ENCODE results near the gene DIO3.

The DIO3 gene

DNA sequence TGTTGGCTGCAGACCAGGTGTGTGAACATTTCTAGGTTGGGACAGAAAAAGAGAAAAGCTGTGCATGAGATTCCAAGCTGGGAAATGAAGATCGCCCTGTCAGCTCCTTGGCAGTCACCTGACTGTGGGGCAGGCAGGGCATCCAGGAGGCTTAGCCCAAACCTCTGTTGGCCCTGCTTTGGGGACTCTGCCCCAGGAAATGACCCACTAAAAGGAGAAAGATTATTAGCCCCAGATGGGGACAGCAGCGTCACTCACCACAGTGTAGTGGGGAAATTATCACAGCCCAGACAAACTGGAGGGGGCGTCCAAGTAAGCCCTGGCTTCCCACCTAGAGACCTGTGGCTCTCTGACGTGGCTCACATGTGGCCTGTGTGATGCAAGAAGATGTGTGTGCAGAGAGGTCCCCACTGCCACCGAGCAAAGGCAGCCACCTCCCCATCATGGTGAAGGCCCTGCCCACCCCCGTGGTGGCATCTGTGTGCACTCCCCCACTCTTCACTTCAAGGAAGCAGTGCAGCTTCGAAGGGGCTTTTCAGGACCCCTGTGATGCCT lies 39.1 kb downstream of the DIO3 start:
- no peak overlapping the region for H3K27ac Mint-ChIP-seq
- no peak for DNase-seq
- peaks cover 5% of the 10 kb centered on the region for H3K27me3 Mint-ChIP-seq
- H3K4me1 Mint-ChIP-seq, result peaks cover 32% of the 10 kb centered on the region
- no peak for ATAC-seq
- peaks cover 13% of the 10 kb centered on the region for H3K9me3 Mint-ChIP-seq
- peaks cover 6% of the 10 kb centered on the region for H3K36me3 Mint-ChIP-seq (ENCODE audit: low read depth)
- no peak overlapping the region for H3K4me3 Mint-ChIP-seq

DNA sequence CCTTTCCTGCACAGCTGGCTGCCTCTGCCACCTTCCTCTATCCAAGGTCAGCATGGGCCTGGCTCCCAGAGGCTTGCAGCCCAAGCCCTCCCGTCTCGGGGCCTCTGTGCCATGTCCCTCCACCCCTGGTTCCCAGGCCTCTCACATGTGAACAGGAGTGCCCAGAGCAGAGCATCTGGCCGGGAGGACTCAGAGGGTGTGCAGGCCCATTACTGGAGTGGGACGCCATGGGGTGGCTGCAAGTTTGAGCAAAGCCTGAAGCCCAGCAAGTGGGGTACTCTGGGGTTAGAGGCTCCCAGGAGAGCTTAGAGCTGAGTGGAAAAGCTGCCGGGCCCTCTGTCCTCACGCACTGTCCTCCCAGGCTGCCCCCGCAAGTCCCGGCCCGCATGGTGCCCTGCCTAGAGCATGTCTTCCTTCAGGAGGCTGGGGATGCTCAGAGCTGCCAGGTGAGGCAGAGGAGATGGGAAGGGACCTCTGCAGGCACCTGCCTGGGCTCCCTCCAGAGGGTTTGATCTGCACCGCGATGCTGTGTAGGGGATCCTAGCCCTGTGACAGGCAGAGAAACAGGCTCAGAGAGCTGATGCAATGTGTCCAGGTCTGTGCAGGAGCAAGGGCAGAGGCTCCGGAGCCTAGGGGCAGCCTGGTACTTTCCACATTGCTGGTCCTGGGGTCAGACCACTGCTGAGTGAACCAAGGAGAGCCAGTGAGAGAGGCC lies 39.8 kb downstream of the DIO3 start:
- no peak overlapping the region for H3K4me3 Mint-ChIP-seq
- H3K36me3 Mint-ChIP-seq (ENCODE audit: low read depth), result peaks cover 4% of the 10 kb centered on the region
- no peak for DNase-seq
- peaks cover 11% of the 10 kb centered on the region for H3K9me3 Mint-ChIP-seq
- H3K27me3 Mint-ChIP-seq, result peaks cover 10% of the 10 kb centered on the region
- peaks cover 26% of the 10 kb centered on the region for H3K4me1 Mint-ChIP-seq
- H3K27ac Mint-ChIP-seq, result no peak overlapping the region
- no peak for ATAC-seq

DNA sequence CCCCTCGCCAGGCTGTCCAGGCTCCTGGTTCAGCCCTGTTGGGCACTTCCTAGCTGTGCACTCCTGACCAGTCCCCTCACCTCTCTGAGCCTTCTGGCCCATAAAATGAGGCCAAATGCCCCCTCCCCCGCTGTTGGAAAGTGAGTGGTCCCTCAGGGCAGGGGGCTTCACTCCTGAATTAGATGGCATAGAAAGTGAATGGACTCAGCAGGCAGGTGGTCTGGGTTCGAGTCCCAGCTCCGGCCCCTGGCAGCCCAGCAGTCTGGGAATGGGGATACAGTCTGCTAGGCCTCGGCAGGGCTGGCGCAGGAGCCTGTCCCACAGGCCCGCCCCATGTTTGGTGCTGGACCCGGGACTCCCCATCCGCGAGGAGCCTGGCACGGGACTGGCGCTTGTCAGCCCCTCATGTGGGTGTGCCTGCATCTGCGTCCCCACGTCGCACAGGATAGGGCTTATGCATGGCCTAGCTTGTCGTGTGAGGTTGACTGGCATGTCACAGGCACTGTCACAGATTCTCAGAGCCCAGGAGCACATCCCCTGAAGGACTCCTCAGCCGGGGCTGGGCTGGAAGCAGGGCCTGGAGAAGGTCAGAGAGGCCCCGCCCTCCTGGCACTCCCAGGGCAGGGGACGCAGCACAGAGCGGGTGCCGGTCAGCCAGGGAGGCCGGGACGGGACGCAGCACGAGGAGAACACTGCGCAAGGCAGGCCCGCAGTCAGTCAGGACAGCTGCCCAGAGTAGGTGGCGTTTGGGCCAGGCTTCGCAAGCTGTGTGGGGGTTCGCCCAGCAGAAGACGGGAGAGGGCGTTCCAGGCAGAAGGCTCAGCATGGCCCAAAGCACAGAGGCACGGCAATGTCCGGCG lies 40.5 kb downstream of the DIO3 start:
- DNase-seq (no peak), ATAC-seq (no peak)
- peaks cover 2% of the 10 kb centered on the region for H3K36me3 Mint-ChIP-seq (ENCODE audit: low read depth)
- H3K27ac Mint-ChIP-seq, result no peak overlapping the region
- H3K4me1 Mint-ChIP-seq, result peaks cover 18% of the 10 kb centered on the region
- peaks cover 5% of the 10 kb centered on the region for H3K9me3 Mint-ChIP-seq
- peaks cover 16% of the 10 kb centered on the region for H3K27me3 Mint-ChIP-seq
- H3K4me3 Mint-ChIP-seq, result no peak overlapping the region

- peaks cover 4% of the 10 kb centered on the region for H3K9me3 Mint-ChIP-seq
- ATAC-seq (no peak), DNase-seq (no peak)
- H3K4me1 Mint-ChIP-seq, result peaks cover 12% of the 10 kb centered on the region
- peaks cover 2% of the 10 kb centered on the region for H3K36me3 Mint-ChIP-seq (ENCODE audit: low read depth)
- peaks cover 17% of the 10 kb centered on the region for H3K27me3 Mint-ChIP-seq
- no peak overlapping the region for H3K27ac Mint-ChIP-seq
- no peak overlapping the region for H3K4me3 Mint-ChIP-seq
Observed at GRCh38 chr14:101602466-101602840, 41.2 kb downstream of the DIO3 start.

- H3K27me3 Mint-ChIP-seq, result peaks cover 20% of the 10 kb centered on the region
- H3K9me3 Mint-ChIP-seq, result no peaks in the 10 kb centered on the region
- no peak for DNase-seq
- no peak for ATAC-seq
- no peak overlapping the region for H3K27ac Mint-ChIP-seq
- peaks cover 7% of the 10 kb centered on the region for H3K4me1 Mint-ChIP-seq
- H3K4me3 Mint-ChIP-seq, result no peak overlapping the region
- no peaks in the 10 kb centered on the region for H3K36me3 Mint-ChIP-seq (ENCODE audit: low read depth)
Observed at GRCh38 chr14:101603096-101603495, 41.8 kb downstream of the DIO3 start.

DNA sequence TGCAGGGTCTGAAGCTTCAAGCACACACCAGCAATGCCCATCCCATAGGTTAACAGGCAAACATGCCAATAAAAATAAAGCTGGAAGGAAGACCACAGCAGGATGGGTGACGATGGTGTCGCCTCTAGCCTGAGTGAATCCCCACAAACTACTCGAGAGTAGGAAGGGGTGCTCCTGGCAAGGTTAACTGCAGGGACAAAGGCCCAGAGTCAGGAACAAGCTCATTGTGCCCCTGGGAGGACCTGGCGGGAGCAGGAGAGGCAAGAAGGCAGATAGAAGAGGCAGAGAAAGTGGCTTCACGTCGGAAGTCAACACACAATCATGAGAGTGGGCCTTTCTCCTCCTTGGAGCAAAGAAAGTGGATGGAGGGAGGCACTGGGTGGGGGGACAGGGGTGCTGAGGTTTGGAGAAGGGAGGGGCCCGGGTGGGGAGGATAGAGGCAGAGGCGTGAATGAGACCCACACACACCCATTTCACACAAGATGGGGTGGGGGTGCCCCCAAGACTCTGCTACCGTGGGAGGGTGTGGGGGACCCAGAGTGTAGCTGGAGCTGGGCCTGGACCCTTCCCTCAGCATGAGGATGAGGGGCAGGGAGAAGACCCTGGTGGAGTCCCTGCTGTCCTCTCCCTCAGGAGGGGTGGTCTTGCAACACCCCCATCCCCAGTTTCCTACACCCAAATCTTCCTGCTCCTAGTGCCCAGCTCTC lies 43.1 kb downstream of the DIO3 start:
- Mint-ChIP-seq H3K4me3 (no peak overlapping the region), H3K27ac (no peak overlapping the region), H3K9me3 (no peaks in the 10 kb centered on the region), H3K4me1 (no peaks in the 10 kb centered on the region), H3K36me3 (ENCODE audit: low read depth) (no peaks in the 10 kb centered on the region), H3K27me3 (peaks cover 27% of the 10 kb centered on the region)
- DNase-seq (no peak), ATAC-seq (no peak)

- no peak for DNase-seq
- Mint-ChIP-seq H3K27ac (no peak overlapping the region), H3K36me3 (ENCODE audit: low read depth) (no peaks in the 10 kb centered on the region), H3K9me3 (no peaks in the 10 kb centered on the region), H3K27me3 (peaks cover 29% of the 10 kb centered on the region), H3K4me3 (no peak overlapping the region), H3K4me1 (no peaks in the 10 kb centered on the region)
- no peak for ATAC-seq
Observed at GRCh38 chr14:101604935-101605780, 43.9 kb downstream of the DIO3 start.

DNA sequence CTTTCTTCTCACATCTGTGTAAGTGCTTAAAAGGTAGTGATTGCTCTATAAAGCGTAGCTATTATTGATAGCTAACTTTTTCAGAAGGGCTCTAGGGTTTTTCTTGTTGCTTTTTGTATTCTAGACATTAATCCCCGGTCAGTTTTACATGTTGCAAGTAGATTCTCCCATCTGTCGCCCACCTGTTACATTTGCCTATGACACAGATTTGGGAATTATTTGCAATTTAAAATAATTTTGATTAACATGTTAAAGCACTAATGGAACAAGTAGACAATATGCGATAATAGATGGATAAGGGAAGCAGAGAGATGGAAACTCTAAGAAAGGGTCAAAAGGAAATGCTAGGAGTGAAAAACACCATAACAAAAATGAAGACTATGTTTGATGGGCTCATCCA lies 44.5 kb downstream of the DIO3 start:
- ATAC-seq (no peak), DNase-seq (no peak)
- Mint-ChIP-seq H3K9me3 (no peaks in the 10 kb centered on the region), H3K27ac (no peak overlapping the region), H3K4me1 (no peaks in the 10 kb centered on the region), H3K27me3 (peaks cover 33% of the 10 kb centered on the region), H3K4me3 (no peak overlapping the region), H3K36me3 (ENCODE audit: low read depth) (no peaks in the 10 kb centered on the region)

All from activated naive CD8-positive, alpha-beta T cell treated with anti-CD3 and anti-CD28 coated beads, Interleukin-2, amount 50 U/mL, for 24 hours (primary cell).